OCI-LY7 (cell line): Measurements from ENCODE around the gene RETREG1.

Experiments
- EZH2phosphoT487 ChIP-seq: fragments of 200-600 bp; sonication (generic); IDR thresholded peaks from 2 replicates; pipeline ENCODE4 v1.6.1; 2018; ENCODE audit warnings: low read depth, borderline replicate concordance, mild to moderate bottlenecking, mixed run types, antibody characterized with exemption, low read length, moderate library complexity, mixed read lengths
- TF ChIP-seq, protein P1 (sequence below): fragments of 200-600 bp; sonication (generic); conservative IDR thresholded peaks from 2 replicates; pipeline ENCODE4 v1.5.1; 2014; ENCODE audit warnings: mild to moderate bottlenecking, antibody characterized with exemption, low read length, moderate library complexity, mixed read lengths

DNA sequence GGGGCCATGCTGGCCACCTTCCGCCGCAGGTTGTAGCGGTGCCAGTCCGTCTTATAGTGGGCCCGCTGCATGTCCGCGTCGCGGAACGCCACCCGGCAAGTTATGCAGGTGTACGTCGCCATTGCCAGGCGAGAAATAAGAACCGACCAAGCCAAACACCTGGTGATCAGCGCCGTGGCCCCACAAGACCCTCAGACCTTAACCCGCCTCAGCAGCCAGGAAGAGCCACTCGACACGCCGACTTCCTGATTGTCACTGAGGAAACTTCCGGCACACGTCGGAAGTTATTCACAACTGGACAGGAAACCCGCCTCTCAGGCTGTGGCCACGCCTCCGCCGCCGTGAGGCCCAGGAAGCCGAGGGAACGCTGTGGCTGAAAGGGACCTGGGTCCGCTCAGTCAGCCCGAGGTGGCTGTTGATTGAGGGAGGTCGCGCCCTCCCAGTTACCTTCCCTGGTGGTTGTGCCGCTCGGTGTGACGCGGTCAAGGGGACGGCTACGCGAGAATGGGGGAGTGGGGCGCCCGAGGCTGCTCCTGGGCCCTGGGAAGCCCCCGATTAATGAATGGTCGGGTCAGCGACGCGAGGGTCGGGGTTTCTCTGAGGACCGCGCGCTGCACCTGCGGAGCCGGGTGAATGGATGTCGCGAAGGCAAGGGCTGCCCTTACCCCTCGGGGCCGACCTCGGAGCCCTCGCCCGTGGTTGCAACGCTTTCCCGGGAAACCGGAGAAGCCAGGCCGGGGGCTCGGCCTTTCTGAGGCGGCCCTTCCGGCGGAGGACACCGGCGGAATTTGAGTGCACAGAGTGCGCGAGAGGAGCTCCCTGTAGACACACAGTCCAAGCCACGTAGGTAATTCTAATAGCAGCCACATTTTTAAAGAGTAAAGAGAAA is 151.0 kb downstream of the RETREG1 start, which contains the start of gene ZNF622:
- TF ChIP-seq, protein P1, sequence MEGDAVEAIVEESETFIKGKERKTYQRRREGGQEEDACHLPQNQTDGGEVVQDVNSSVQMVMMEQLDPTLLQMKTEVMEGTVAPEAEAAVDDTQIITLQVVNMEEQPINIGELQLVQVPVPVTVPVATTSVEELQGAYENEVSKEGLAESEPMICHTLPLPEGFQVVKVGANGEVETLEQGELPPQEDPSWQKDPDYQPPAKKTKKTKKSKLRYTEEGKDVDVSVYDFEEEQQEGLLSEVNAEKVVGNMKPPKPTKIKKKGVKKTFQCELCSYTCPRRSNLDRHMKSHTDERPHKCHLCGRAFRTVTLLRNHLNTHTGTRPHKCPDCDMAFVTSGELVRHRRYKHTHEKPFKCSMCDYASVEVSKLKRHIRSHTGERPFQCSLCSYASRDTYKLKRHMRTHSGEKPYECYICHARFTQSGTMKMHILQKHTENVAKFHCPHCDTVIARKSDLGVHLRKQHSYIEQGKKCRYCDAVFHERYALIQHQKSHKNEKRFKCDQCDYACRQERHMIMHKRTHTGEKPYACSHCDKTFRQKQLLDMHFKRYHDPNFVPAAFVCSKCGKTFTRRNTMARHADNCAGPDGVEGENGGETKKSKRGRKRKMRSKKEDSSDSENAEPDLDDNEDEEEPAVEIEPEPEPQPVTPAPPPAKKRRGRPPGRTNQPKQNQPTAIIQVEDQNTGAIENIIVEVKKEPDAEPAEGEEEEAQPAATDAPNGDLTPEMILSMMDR: no peak
- TF ChIP-seq EZH2phosphoT487: no peak
